ENCODE data around the gene HNRNPU.

HNRNPU gene

DNA sequence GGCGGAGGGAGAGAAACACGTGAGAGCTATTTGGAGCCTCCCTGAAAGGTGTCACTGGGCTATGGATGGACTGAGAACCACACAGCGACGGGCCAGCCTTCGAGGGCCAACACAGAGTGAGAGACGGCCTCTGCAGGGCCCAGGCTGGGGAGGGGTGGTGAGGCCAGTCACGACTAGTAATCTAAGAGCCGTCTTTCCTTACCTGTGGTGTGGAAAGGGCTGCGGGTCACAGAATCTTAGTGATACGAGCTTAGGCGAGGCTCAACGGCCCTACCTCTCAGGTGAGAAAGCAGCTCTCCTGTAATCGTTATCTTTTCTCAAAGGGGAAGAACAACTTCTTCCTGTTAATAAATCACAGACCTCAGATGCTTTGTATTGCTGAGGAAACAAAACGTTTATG is 62.3 kb downstream of the HNRNPU start:
- DNase-seq (ENCODE audit: low spot score), result no peak

DNA sequence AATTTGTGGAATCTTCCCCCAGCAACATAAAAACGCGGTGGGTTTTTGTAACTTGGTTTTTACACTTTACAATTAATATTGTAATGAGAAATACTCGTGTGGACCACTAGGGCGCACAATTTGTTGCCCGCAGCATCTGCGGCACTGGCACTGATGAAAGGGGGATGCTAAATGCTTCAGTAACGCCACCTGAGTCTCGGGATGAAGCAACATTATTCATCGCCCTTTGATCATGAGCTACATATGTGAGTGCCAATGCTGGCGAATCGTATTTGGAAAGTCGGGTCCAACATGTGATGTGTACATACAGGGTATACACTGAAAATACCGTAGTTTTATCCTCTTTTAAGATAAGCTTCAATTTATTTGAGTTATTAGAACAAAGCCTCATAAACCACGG is 63.1 kb downstream of the HNRNPU start:
- DNase-seq (ENCODE audit: low spot score), result peak; percentile 88

DNA sequence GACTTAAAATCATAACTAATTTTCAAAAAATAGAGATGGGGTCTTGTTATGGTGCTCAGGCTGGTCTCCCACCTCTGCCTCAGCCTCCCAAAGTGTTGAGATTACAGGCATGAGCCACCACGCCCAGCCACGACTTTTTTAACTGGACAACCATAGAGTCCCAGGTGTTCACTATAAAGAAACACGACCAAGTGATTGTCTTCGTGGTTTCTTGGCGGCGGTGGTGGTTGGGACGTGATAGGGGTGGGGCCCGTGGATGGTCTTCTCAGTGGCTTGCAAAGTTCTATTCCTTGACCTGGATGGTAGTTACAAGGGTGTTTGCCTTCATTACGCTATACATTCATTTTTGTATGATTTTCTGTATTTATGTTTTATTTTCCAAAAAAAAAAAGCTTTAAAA is 63.5 kb downstream of the HNRNPU start:
- DNase-seq (ENCODE audit: low spot score), result no peak
